ENCODE measurements around the gene ZCCHC14.

ZCCHC14 gene

DNA sequence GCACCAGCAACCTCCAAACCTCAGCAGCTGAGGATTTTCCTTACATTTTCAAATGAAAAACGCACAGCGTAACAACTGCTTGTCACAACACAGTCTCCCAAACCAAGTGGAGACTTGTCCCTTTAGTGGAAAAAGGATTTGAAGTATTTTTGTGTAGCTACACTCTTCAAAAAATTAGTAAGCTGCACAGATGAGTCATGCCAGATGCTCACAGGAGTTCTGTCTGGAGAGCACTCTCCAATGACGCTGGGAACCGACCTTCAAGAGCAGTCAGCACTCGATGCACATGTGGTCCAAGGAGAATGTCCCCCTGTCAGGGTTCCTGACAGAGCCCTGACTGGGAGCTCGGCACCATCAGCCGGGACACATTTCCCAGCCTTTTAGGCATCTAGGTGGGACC lies 60.9 kb downstream of the ZCCHC14 start:
- DNase-seq (ENCODE audit: low spot score), result no peak

DNA sequence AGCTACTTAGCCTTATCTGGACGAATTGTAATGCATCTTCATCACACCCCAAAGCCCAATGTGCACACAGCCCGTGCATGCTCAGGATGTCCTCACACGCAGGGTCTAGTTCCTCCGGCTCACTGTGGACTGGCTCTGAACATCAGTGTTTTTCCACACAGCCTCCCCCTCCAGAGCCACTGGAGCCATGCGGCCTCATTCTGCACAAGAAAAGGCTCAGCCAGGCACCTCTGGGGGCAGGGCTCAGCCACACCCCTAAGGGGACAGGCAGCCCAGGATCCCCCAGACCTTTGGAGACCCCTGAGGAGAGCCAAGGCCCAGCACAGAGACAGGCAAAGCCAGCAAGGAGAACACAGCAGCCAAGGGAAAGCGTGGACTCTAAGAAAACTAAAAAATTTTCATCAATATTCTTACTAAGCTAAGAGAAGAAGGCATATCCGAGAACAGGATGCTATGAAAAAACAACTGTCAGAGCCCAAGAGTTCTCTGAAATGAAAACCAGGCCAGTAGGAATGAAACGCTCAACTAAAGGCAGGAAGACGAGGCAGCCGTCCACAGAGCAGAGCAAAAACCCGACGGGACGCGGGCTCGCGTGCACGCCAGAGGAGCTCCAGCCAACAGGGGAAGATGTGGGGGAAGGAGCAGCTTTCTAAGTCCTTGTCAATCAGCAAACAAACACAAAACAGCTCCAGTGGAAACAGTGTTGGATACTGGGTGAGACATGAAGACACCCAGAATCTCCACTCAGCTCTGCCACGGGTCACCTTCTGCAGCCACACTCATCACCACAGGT lies 66.2 kb downstream of the ZCCHC14 start:
- DNase-seq (ENCODE audit: low spot score), result no peak

DNA sequence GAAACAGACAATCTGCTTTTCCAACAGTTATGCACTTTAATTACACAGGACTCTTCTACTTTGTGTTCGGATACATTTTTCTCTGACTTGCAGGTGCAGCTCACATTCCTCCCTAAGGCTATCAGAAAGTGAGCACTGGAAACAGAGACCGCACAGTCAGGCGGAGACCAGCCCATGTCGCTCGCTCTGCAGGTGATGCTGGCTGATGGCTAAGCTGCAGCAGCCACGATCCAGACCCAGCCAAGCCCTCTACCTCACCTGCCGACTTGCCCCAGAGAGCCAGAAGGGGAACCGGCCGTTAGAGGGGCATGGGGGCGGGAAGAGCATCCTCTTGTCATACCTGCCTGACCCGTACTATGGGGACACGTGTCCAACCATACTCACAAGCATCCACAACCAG lies 66.9 kb downstream of the ZCCHC14 start:
- DNase-seq (ENCODE audit: low spot score), result no peak

GRCh38 chr16:87424266-87424665 lies 68.6 kb downstream of the ZCCHC14 start:
- no peak for DNase-seq (ENCODE audit: low spot score)

GRCh38 chr16:87423429-87423828 lies 69.4 kb downstream of the ZCCHC14 start:
- DNase-seq (ENCODE audit: low spot score), result no peak

DNA sequence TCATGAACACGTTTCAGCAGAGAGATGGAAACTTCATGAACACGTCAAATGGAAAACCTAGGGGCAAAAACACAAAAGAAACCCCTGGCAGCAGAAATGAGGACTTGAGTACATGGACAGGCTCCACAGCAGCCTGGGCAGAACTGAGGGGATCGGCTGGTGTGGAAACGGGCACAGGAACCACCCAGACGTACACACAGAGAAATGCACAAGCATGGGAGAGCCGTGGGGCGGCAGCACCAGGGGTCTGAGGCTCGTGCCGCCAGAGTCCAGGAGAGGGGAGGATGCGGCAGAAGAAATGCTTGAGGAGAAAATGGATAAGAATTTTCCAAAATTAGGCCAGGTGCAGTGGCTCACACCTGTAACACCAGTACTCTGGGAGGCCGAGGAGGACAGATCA lies 70.7 kb downstream of the ZCCHC14 start:
- no peak for DNase-seq (ENCODE audit: low spot score)

- no peak for DNase-seq (ENCODE audit: low spot score)
These were observed 71.6 kb downstream of the ZCCHC14 start for GRCh38 chr16:87421003-87421912.

DNA sequence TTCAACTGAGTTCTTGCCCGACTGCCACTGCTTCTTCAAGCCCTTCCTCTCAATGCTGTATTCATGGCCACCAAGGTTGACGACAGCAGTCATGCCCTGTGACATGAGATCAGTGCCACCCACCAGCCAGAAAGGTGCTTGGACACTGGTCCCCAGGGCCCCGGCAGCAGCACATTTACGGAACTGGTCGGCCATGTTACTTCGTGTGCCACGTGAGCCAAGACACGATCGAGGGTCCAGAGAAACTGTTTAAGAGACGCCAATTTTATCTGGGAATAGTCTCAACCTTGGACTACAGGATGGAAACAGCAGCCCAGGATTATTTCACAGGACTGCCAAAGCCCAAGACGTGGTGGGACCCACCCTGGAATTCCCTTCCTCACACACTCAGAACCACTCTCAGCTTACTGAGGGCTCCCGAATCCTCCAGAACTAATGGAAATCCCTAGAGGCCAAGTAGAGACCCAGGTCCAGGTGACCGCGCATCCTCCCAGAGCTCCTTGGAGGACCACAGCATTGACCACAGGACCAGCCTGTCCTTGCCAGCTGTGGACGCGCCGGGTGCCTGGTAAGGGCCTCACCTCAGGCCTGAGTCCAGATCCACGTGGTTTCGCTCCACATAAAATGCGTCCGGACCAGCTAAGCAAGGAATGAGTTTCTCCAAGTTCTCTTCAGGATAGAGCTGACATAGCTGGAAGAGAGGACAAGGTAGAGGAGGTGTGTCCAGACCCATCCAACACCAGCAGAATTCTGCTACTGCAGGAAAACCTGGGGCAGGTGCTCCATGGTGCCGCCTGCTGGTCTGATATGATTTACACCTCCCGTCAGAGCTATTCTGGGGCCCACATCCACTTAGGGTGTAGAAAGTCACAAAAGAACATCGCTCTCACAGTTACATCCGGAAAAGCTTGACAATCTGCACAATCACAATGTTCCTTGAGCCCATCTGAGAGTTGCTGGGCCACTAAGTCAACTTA lies 72.5 kb downstream of the ZCCHC14 start:
- DNase-seq (ENCODE audit: low spot score), result no peak

DNA sequence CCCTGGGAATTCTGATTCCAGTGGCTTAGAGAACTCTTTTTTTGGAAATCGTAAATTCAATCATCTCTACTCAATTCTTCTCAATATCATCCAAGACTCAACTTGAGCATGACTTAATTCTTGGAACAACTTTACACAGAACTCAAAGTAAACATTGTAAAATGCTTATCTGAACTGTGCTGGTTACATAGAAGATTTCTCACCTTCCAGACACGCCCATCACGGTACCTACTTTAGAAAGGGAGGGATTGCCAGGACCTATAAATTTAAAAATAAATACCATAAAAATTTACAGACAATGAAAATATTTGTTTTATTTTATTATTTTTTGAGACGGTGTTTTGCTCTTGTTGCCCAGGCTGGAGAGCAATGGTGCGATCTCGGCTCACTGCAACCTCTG lies 74.2 kb downstream of the ZCCHC14 start:
- DNase-seq (ENCODE audit: low spot score), result no peak

DNA sequence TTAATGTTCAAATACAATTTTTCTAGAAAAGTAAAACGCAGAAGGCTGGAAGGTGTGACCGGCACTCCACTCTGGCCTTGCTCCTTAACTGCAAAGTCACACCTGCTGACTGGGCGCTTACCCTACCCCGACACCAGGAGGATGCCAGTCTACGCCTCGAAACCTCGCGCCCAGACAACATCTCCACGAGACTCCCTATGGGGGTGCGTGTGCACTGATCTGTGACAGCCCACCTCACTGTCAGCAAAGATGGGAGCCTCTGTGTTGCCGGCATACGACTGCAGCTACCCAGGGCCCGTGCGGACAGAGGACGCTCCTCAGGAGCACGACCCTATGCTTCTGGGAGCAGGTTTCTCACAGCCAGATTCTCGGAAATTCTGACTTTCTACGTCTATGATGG lies 74.6 kb downstream of the ZCCHC14 start:
- DNase-seq (ENCODE audit: low spot score), result no peak

GRCh38 chr16:87417528-87417910 lies 75.3 kb downstream of the ZCCHC14 start:
- no peak for DNase-seq (ENCODE audit: low spot score)

DNA sequence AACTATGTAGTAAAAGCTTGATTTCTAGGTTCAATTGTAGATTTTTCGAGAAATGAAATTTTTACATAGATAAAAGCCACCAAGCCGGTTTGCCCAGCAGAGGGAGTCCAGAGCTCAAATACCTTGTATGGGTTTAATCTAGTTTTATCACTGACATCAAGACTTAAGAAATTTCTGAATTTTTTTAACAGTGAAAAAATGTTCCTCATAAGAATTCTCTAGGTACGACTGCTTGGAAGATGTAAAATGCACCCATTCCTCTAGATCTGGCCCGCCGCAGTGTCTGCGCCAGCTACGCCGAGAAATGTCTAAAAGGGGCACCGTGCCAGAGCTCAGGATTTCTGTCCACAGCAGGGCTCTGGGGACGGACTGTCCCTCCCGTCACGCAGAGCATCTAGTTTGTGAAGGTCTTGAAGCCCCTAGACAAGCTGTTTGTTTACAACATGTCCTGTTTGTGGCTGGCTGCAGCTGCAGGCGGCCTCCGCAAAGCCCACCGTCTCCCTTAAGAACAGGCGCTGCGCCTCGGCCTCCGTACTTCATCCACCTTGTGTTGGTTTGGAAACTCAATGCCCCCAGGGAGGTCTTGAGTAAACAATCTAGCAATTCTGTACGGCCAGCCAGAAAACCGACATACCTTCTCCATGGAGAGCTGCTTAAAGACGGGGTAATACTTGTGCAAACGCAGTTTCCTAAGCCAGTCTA lies 75.8 kb downstream of the ZCCHC14 start:
- DNase-seq (ENCODE audit: low spot score), result no peak

- DNase-seq (ENCODE audit: low spot score), result no peak
These were observed 77.4 kb downstream of the ZCCHC14 start for GRCh38 chr16:87415441-87415840.

DNA sequence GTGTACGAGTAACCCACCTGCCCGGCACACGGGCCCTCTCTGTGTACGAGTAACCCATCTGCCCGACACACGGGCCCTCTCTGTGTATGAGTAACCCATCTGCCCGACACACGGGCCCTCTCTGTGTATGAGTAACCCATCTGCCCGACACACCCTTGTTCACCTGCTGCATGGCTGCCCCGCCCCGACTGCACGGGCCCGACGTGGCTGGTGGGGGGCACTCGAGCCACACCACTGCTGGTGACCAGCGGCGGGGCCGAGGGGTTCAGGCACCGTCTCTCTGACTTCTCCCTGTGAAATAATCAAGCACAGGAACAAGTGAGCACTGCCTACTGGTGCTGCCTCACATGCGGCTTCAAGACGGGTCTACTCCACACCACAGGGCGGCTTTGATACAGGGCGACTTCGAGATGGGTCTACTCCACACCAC lies 78.6 kb downstream of the ZCCHC14 start:
- no peak for DNase-seq (ENCODE audit: low spot score)

GRCh38 chr16:87412996-87413421 lies 79.8 kb downstream of the ZCCHC14 start:
- no peak for DNase-seq (ENCODE audit: low spot score)

GRCh38 chr16:87412371-87412995 lies 80.3 kb downstream of the ZCCHC14 start:
- DNase-seq (ENCODE audit: low spot score), result no peak

DNA sequence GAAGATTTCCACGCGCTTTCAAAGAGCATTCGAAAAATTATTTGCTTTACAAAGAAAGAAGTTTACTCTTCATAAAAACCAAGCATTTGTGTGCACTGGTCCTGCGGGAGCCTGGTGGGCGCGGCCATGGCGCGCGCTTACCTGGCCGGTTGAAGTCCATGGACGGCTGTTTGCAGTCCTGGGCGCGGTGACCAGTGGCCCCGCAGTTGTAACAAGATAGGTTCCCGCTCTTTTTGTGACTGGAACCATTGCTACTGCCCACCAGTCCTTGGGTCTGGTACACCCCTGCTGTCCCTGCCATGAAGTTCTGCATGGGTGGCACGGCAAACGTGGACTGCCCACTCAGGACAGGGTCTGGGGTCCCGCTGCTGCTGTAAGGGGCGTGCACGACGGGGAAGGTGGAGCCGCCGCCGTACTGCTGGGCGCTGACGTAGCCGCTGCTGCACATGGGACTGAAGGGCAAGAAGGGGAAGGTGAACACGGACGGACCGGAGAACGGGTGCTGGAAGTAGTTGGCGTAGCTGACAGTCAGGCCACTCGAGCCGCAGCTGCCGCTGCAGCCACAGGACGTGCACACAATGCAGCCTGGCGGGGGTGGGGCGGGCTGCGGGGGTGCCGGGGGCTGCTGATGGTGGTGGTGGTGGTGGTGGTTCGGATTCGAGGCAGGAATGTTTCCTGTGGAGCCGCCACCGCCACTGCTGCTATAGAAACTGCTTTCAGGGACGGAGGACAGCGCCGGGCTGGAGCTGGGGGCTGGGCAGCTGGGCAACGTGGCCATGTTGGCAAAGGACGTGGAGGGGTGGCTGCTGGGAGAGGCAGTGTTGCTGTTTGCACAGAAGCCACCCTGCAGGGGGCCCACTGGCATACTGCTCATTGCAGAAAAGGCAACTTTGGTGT lies 81.2 kb downstream of the ZCCHC14 start:
- no peak for DNase-seq (ENCODE audit: low spot score)

- no peak for DNase-seq (ENCODE audit: low spot score)
These were observed 81.9 kb downstream of the ZCCHC14 start for GRCh38 chr16:87410968-87411367.

- no peak for DNase-seq (ENCODE audit: low spot score)
These were observed 82.3 kb downstream of the ZCCHC14 start for GRCh38 chr16:87410530-87410929.

- no peak for DNase-seq (ENCODE audit: low spot score)
These were observed 83.0 kb downstream of the ZCCHC14 start for GRCh38 chr16:87409781-87410180.

Measured in CD4-positive, alpha-beta T cell treated with Interleukin-6 at 100 ng/mL for 8 hours (primary cell).